HEK293 (cell line): Measurements from ENCODE around the gene OR5A1.

ENCODE experiments used
- BCL11B ChIP-seq: fragments of 450-650 bp; formaldehyde crosslinking; IDR thresholded peaks from 2 replicates; pipeline ENCODE4 v1.5.1; 2016; ENCODE audit warnings: low read depth, missing biosample characterization, missing genetic modification characterization
- YY1 ChIP-seq: fragments of 450-650 bp; formaldehyde crosslinking; IDR thresholded peaks from 2 replicates; pipeline ENCODE4 v1.5.1; 2018; ENCODE audit warnings: missing biosample characterization, missing genetic modification characterization
- ZEB2 ChIP-seq: fragments of 450-650 bp; formaldehyde crosslinking; IDR thresholded peaks from 2 replicates; pipeline ENCODE4 v1.5.1; 2016; ENCODE audit warnings: missing biosample characterization, missing genetic modification characterization
- ZNF114 ChIP-seq: fragments of 450-650 bp; formaldehyde crosslinking; IDR thresholded peaks from 2 replicates; pipeline ENCODE4 v1.5.0; 2017; ENCODE audit warnings: missing biosample characterization, missing genetic modification characterization
- ZNF311 ChIP-seq: fragments of 450-650 bp; formaldehyde crosslinking; IDR thresholded peaks from 2 replicates; pipeline ENCODE4 v1.5.1; 2017; ENCODE audit warnings: missing biosample characterization, missing genetic modification characterization, borderline replicate concordance
- ZNF600 ChIP-seq: fragments of 450-650 bp; formaldehyde crosslinking; IDR thresholded peaks from 2 replicates; pipeline ENCODE4 v1.5.1; 2016; ENCODE audit warnings: missing biosample characterization, missing genetic modification characterization
- ZNF707 ChIP-seq: fragments of 450-650 bp; formaldehyde crosslinking; IDR thresholded peaks from 2 replicates; pipeline ENCODE4 v1.5.1; 2016; ENCODE audit warnings: missing biosample characterization, missing genetic modification characterization
- ZNF768 ChIP-seq: fragments of 450-650 bp; formaldehyde crosslinking; IDR thresholded peaks from 2 replicates; pipeline ENCODE4 v1.5.1; 2018; ENCODE audit warnings: missing biosample characterization, mild to moderate bottlenecking, missing genetic modification characterization
- ZNF776 ChIP-seq: fragments of 450-650 bp; formaldehyde crosslinking; IDR thresholded peaks from 2 replicates; pipeline ENCODE4 v1.5.0; 2017; ENCODE audit warnings: missing biosample characterization, missing genetic modification characterization, borderline replicate concordance
- ZNF837 ChIP-seq: fragments of 450-650 bp; formaldehyde crosslinking; IDR thresholded peaks from 2 replicates; pipeline ENCODE4 v1.5.1; 2016; ENCODE audit warnings: missing biosample characterization, missing genetic modification characterization
- TF ChIP-seq, protein P1 (sequence below): fragments of 450-650 bp; formaldehyde crosslinking; IDR thresholded peaks from 2 replicates; pipeline ENCODE4 v1.5.1; 2017; ENCODE audit warnings: missing biosample characterization, missing genetic modification characterization
- TF ChIP-seq, protein P2 (sequence below): fragments of 450-650 bp; formaldehyde crosslinking; IDR thresholded peaks from 2 replicates; pipeline ENCODE4 v1.5.1; 2016; ENCODE audit warnings: missing biosample characterization, missing genetic modification characterization
- TF ChIP-seq, protein P3 (sequence below): fragments of 450-650 bp; formaldehyde crosslinking; IDR thresholded peaks from 2 replicates; pipeline ENCODE4 v1.5.1; 2016; ENCODE audit warnings: missing biosample characterization, missing genetic modification characterization
- TF ChIP-seq, protein P4 (sequence below): fragments of 450-650 bp; formaldehyde crosslinking; IDR thresholded peaks from 2 replicates; pipeline ENCODE4 v1.5.1; 2016; ENCODE audit warnings: missing biosample characterization, missing genetic modification characterization

DNA sequence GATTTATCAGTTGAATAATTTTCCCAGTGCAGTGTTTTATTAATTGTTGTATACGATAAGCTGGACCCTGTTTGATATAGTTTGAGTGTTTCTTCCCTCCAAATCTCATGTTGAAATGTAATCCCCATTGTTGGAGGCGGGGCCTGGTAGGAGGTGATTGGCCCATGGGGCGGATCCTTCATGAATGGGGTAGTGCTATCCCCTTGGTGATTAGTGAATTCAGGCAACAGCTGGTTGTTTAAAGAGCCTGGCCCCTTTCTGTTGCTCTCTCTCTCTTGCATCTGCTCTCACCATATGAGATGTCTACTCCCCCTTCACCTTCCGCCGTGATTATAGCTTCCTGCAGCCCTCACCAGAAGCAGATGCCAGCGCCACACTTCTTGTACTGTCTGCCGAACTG, 1.5 kb downstream of the OR5A1 start:
- TF ChIP-seq, protein P1, sequence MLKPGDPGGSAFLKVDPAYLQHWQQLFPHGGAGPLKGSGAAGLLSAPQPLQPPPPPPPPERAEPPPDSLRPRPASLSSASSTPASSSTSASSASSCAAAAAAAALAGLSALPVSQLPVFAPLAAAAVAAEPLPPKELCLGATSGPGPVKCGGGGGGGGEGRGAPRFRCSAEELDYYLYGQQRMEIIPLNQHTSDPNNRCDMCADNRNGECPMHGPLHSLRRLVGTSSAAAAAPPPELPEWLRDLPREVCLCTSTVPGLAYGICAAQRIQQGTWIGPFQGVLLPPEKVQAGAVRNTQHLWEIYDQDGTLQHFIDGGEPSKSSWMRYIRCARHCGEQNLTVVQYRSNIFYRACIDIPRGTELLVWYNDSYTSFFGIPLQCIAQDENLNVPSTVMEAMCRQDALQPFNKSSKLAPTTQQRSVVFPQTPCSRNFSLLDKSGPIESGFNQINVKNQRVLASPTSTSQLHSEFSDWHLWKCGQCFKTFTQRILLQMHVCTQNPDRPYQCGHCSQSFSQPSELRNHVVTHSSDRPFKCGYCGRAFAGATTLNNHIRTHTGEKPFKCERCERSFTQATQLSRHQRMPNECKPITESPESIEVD (tag by site-specific recombination), result no peak
- TF ChIP-seq ZNF776 (tag by site-specific recombination) (no peak), YY1 (tag by site-specific recombination) (no peak), ZNF837 (tag by site-specific recombination) (no peak), ZNF768 (no peak), ZNF114 (tag by site-specific recombination) (no peak), ZNF600 (tag by site-specific recombination) (no peak), ZEB2 (no peak), BCL11B (tag by site-specific recombination) (no peak), ZNF707 (tag by site-specific recombination) (no peak), ZNF311 (tag by site-specific recombination) (no peak)
- TF ChIP-seq, protein P2, sequence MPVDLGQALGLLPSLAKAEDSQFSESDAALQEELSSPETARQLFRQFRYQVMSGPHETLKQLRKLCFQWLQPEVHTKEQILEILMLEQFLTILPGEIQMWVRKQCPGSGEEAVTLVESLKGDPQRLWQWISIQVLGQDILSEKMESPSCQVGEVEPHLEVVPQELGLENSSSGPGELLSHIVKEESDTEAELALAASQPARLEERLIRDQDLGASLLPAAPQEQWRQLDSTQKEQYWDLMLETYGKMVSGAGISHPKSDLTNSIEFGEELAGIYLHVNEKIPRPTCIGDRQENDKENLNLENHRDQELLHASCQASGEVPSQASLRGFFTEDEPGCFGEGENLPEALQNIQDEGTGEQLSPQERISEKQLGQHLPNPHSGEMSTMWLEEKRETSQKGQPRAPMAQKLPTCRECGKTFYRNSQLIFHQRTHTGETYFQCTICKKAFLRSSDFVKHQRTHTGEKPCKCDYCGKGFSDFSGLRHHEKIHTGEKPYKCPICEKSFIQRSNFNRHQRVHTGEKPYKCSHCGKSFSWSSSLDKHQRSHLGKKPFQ (tag by site-specific recombination), result no peak
- TF ChIP-seq, protein P3, sequence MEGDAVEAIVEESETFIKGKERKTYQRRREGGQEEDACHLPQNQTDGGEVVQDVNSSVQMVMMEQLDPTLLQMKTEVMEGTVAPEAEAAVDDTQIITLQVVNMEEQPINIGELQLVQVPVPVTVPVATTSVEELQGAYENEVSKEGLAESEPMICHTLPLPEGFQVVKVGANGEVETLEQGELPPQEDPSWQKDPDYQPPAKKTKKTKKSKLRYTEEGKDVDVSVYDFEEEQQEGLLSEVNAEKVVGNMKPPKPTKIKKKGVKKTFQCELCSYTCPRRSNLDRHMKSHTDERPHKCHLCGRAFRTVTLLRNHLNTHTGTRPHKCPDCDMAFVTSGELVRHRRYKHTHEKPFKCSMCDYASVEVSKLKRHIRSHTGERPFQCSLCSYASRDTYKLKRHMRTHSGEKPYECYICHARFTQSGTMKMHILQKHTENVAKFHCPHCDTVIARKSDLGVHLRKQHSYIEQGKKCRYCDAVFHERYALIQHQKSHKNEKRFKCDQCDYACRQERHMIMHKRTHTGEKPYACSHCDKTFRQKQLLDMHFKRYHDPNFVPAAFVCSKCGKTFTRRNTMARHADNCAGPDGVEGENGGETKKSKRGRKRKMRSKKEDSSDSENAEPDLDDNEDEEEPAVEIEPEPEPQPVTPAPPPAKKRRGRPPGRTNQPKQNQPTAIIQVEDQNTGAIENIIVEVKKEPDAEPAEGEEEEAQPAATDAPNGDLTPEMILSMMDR (tag by site-specific recombination), result no peak
- TF ChIP-seq, protein P4, sequence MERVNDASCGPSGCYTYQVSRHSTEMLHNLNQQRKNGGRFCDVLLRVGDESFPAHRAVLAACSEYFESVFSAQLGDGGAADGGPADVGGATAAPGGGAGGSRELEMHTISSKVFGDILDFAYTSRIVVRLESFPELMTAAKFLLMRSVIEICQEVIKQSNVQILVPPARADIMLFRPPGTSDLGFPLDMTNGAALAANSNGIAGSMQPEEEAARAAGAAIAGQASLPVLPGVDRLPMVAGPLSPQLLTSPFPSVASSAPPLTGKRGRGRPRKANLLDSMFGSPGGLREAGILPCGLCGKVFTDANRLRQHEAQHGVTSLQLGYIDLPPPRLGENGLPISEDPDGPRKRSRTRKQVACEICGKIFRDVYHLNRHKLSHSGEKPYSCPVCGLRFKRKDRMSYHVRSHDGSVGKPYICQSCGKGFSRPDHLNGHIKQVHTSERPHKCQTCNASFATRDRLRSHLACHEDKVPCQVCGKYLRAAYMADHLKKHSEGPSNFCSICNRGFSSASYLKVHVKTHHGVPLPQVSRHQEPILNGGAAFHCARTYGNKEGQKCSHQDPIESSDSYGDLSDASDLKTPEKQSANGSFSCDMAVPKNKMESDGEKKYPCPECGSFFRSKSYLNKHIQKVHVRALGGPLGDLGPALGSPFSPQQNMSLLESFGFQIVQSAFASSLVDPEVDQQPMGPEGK (tag by site-specific recombination), result no peak
